ENCODE results near the gene KRT84. TPM values are rescaled to one million over a fixed set of nuclear protein-coding genes. Genes with fewer than 3 reads are reported as not detected.
A peak's percentile ranks its signal among the peaks of the same experiment; 100 is the strongest.

The KRT84 gene
- total and polyA plus RNA-seq, 9 of the 15 experiments (the other 6 are each of a cell fraction or from before 2014, with no cell fraction given), result not detected

GRCh38 chr12:52395761-52396434, 10.4 kb upstream of the KRT84 start (continued):
- no peak for TF ChIP-seq CHD4 (IDR thresholded peaks at IDR 0.05; ENCODE audit: insufficient read depth, insufficient replicate concordance, low read depth, low read length, poor library complexity, severe bottlenecking)
- TF ChIP-seq ZEB2 (IDR thresholded peaks at IDR 0.05), result peak; percentile 39; the same call in 1 of the 2 replicates
- no peak for TF ChIP-seq SAFB2 (IDR thresholded peaks at IDR 0.05; ENCODE audit: borderline replicate concordance, low read depth, low read length, severe bottlenecking)
- peak; percentile 35 to 45 (median 44) for TF ChIP-seq CTCF (IDR thresholded peaks at IDR 0.05 in 2 of 3, conservative IDR thresholded peaks at IDR 0.05 in 1 of 3; ENCODE audit: insufficient read depth in 2 of 3, low read depth in 1 of 3, low read length in 3 of 3)
- TF ChIP-seq STAT6 (CRISPR knock-in tag; IDR thresholded peaks at IDR 0.05), result no peak
- TF ChIP-seq SPI1 (IDR thresholded peaks at IDR 0.05; ENCODE audit: borderline replicate concordance, low read depth, low read length), result no peak
- no peak for TF ChIP-seq MAZ (CRISPR knock-in tag; conservative IDR thresholded peaks at IDR 0.05 in 1 of 2, IDR thresholded peaks at IDR 0.05 in 1 of 2)
- no peak for TF ChIP-seq MLX (CRISPR knock-in tag; conservative IDR thresholded peaks at IDR 0.05)
- no peak for TF ChIP-seq ARID4B (CRISPR knock-in tag; IDR thresholded peaks at IDR 0.05)
- no peak for TF ChIP-seq RFX1 (IDR thresholded peaks at IDR 0.05)
- no peak for TF ChIP-seq ATF4 (CRISPR knock-in tag; IDR thresholded peaks at IDR 0.05)
- no peak for TF ChIP-seq ZNF655 (CRISPR knock-in tag; IDR thresholded peaks at IDR 0.05)
